OCI-LY1 (cell line): ENCODE measurements around the gene GLI3.

Experiments
- H2AFZ ChIP-seq: fragments of 200-600 bp; sonication (generic), shearing (Covaris generic); 2 replicates; pipeline ENCODE4 v1.6.0; 2014; ENCODE audit warnings: antibody characterized with exemption, mild to moderate bottlenecking, low read length
- H3F3A ChIP-seq: fragments of 200-600 bp; sonication (generic), shearing (Covaris generic); 2 replicates; pipeline ENCODE4 v1.6.0; 2014; ENCODE audit warnings: mild to moderate bottlenecking, antibody characterized with exemption, low read length, moderate library complexity; ENCODE audit not compliant: insufficient read depth
- H3K27ac ChIP-seq: fragments of 200-600 bp; sonication (generic); 2 replicates; pipeline ENCODE4 v1.5.1; 2014; ENCODE audit warnings: low read length, mixed run types, mild to moderate bottlenecking, low read depth; ENCODE audit not compliant: poor library complexity, severe bottlenecking
- H3K27me3 ChIP-seq: fragments of 200-600 bp; sonication (generic); 2 replicates; pipeline ENCODE4 v1.6.0; 2014; ENCODE audit warnings: antibody characterized with exemption, mild to moderate bottlenecking, low read length, moderate library complexity; ENCODE audit not compliant: insufficient read depth
- H3K36me3 ChIP-seq: fragments of 200-600 bp; sonication (generic); 2 replicates; pipeline ENCODE4 v1.6.1; 2014; ENCODE audit warnings: mild to moderate bottlenecking, antibody characterized with exemption, low read length, moderate library complexity, mixed read lengths; ENCODE audit not compliant: insufficient read depth
- H3K4me1 ChIP-seq: fragments of 200-600 bp; sonication (generic); 2 replicates; pipeline ENCODE4 v1.5.1; 2014; ENCODE audit warnings: mild to moderate bottlenecking, low read length, moderate library complexity; ENCODE audit not compliant: insufficient read depth, severe bottlenecking
- H3K4me2 ChIP-seq: fragments of 200-600 bp; sonication (generic), shearing (Covaris generic); 2 replicates; pipeline ENCODE4 v1.6.1; 2014; ENCODE audit warnings: low read length
- H3K4me3 ChIP-seq: fragments of 200-600 bp; sonication (generic); 2 replicates; pipeline ENCODE4 v1.5.1; 2014; ENCODE audit warnings: low read length, low read depth, mild to moderate bottlenecking, mixed read lengths; ENCODE audit not compliant: poor library complexity, severe bottlenecking
- H3K79me2 ChIP-seq: fragments of 200-600 bp; shearing (Covaris generic); 2 replicates; pipeline ENCODE4 v1.6.1; 2016; ENCODE audit warnings: mixed run types, low read length, mixed read lengths; ENCODE audit not compliant: insufficient read depth
- H3K9ac ChIP-seq: fragments of 200-600 bp; sonication (generic), shearing (Covaris generic); 2 replicates; pipeline ENCODE4 v1.6.1; 2014; ENCODE audit warnings: mild to moderate bottlenecking, low read length, mixed read lengths
- H3K9me2 ChIP-seq: fragments of 200-600 bp; sonication (generic), shearing (Covaris generic); 2 replicates; pipeline ENCODE4 v1.6.1; 2014; ENCODE audit warnings: low read depth, mild to moderate bottlenecking, low read length, mixed read lengths
- H3K9me3 ChIP-seq: fragments of 200-600 bp; shearing (Covaris generic); 2 replicates; pipeline ENCODE4 v1.6.1; 2014; ENCODE audit warnings: low read length, mixed read lengths
- H4K20me1 ChIP-seq: fragments of 200-600 bp; sonication (generic), shearing (Covaris generic); 2 replicates; pipeline ENCODE4 v1.6.0; 2016; ENCODE audit warnings: mild to moderate bottlenecking, low read length; ENCODE audit not compliant: insufficient read depth
- CTCF ChIP-seq: fragments of 200-600 bp; sonication (generic), shearing (Covaris generic); IDR thresholded peaks from 2 replicates; pipeline ENCODE4 v1.5.1; 2017; ENCODE audit warnings: mild to moderate bottlenecking, antibody characterized with exemption, low read length, moderate library complexity, mixed read lengths
- EZH2 ChIP-seq: fragments of 200-600 bp; sonication (generic), shearing (Covaris generic); IDR thresholded peaks from 2 replicates; pipeline ENCODE4 v1.8.0; 2017; ENCODE audit warnings: borderline replicate concordance, mixed run types, mild to moderate bottlenecking, antibody characterized with exemption, low read length, moderate library complexity, mixed read lengths

The GLI3 gene

GRCh38 chr7:42244828-42245227, 7.8 kb upstream of the GLI3 start:
- no peak overlapping the region for H3K4me2 ChIP-seq
- H3K36me3 ChIP-seq, result no peaks in the 10 kb centered on the region
- H4K20me1 ChIP-seq, result no peaks in the 10 kb centered on the region
- no peak overlapping the region for H3K27ac ChIP-seq
- no peak overlapping the region for H3K4me3 ChIP-seq
- no peak overlapping the region for H2AFZ ChIP-seq
- H3K27me3 ChIP-seq, result no peaks in the 10 kb centered on the region
- H3K9ac ChIP-seq, result no peak overlapping the region
- no peaks in the 10 kb centered on the region for H3F3A ChIP-seq
- no peak for TF ChIP-seq CTCF
- no peak for TF ChIP-seq EZH2
- no peaks in the 10 kb centered on the region for H3K4me1 ChIP-seq
- H3K9me2 ChIP-seq, result no peaks in the 10 kb centered on the region
- H3K79me2 ChIP-seq, result no peaks in the 10 kb centered on the region
- H3K9me3 ChIP-seq, result no peaks in the 10 kb centered on the region

- TF ChIP-seq CTCF, result no peak
- TF ChIP-seq EZH2, result no peak
- H3K27ac ChIP-seq, result no peak overlapping the region
- H3K9me3 ChIP-seq, result no peaks in the 10 kb centered on the region
- H3F3A ChIP-seq, result no peaks in the 10 kb centered on the region
- H3K4me1 ChIP-seq, result no peaks in the 10 kb centered on the region
- no peaks in the 10 kb centered on the region for H3K9me2 ChIP-seq
- no peaks in the 10 kb centered on the region for H4K20me1 ChIP-seq
- H3K27me3 ChIP-seq, result no peaks in the 10 kb centered on the region
- H3K9ac ChIP-seq, result no peak overlapping the region
- H3K36me3 ChIP-seq, result no peaks in the 10 kb centered on the region
- no peaks in the 10 kb centered on the region for H3K79me2 ChIP-seq
- no peak overlapping the region for H3K4me2 ChIP-seq
- no peak overlapping the region for H3K4me3 ChIP-seq
- no peak overlapping the region for H2AFZ ChIP-seq
Observed at GRCh38 chr7:42242381-42242780, 5.4 kb upstream of the GLI3 start.

DNA sequence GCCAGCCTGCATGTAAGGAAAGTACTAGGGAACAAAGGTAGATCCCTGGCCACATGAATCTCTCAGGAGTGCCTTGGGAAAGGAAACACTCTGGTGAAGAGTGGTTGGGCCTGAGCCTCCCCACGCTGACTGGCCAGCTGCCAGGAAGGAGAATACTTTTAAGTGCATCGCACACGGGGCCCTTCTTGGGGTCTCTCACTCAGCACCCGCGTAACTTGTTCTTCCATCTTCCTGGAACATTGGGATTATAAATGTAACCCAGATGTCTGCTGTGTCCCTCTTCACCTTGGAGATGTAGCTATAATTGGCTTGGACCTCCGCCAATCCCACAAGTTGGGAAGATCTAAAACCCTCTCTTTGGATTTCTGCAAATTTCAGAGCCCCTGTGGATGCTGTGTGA, 4.4 kb upstream of the GLI3 start:
- no peaks in the 10 kb centered on the region for H3K79me2 ChIP-seq
- H3K27ac ChIP-seq, result no peak overlapping the region
- no peaks in the 10 kb centered on the region for H4K20me1 ChIP-seq
- H3K36me3 ChIP-seq, result no peaks in the 10 kb centered on the region
- H3K4me1 ChIP-seq, result no peaks in the 10 kb centered on the region
- no peaks in the 10 kb centered on the region for H3K9me2 ChIP-seq
- no peak overlapping the region for H3K4me3 ChIP-seq
- no peak overlapping the region for H3K9ac ChIP-seq
- no peaks in the 10 kb centered on the region for H3K9me3 ChIP-seq
- no peak for TF ChIP-seq EZH2
- TF ChIP-seq CTCF, result no peak
- no peaks in the 10 kb centered on the region for H3F3A ChIP-seq
- H3K4me2 ChIP-seq, result no peak overlapping the region
- no peaks in the 10 kb centered on the region for H3K27me3 ChIP-seq
- H2AFZ ChIP-seq, result no peak overlapping the region
